ENCODE measurements around the gene LYST.

The LYST gene

DNA sequence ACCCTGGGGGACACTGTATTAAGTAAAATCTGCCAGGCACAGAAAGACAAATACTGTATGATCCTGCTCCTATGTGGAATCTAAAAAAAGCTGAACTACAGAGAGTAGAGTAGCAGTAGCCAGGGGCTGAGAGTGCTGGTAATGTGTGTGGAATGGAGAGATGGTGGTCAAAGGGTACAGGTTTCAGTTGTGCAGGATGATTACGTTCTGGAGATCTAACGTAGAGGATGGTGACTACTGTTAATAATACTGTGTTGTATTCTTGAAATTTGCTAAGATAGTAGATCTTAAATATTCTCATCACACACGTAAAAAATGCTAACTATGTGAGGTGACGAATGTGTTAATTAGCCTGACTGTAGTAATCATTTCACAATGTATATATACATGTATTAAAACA is 177.3 kb downstream of the LYST start:
- TF ChIP-seq SPI1 (IDR thresholded peaks at IDR 0.05; ENCODE audit: borderline replicate concordance, low read depth) (no peak), GABPA (IDR thresholded peaks at IDR 0.05; ENCODE audit: low read depth) (no peak), POLR2AphosphoS5 (IDR thresholded peaks at IDR 0.05; ENCODE audit: low read depth) (no peak)
- TF ChIP-seq, protein P1, sequence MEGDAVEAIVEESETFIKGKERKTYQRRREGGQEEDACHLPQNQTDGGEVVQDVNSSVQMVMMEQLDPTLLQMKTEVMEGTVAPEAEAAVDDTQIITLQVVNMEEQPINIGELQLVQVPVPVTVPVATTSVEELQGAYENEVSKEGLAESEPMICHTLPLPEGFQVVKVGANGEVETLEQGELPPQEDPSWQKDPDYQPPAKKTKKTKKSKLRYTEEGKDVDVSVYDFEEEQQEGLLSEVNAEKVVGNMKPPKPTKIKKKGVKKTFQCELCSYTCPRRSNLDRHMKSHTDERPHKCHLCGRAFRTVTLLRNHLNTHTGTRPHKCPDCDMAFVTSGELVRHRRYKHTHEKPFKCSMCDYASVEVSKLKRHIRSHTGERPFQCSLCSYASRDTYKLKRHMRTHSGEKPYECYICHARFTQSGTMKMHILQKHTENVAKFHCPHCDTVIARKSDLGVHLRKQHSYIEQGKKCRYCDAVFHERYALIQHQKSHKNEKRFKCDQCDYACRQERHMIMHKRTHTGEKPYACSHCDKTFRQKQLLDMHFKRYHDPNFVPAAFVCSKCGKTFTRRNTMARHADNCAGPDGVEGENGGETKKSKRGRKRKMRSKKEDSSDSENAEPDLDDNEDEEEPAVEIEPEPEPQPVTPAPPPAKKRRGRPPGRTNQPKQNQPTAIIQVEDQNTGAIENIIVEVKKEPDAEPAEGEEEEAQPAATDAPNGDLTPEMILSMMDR (IDR thresholded peaks at IDR 0.05; ENCODE audit: insufficient read depth, low read length): no peak
- TF ChIP-seq, protein P2, sequence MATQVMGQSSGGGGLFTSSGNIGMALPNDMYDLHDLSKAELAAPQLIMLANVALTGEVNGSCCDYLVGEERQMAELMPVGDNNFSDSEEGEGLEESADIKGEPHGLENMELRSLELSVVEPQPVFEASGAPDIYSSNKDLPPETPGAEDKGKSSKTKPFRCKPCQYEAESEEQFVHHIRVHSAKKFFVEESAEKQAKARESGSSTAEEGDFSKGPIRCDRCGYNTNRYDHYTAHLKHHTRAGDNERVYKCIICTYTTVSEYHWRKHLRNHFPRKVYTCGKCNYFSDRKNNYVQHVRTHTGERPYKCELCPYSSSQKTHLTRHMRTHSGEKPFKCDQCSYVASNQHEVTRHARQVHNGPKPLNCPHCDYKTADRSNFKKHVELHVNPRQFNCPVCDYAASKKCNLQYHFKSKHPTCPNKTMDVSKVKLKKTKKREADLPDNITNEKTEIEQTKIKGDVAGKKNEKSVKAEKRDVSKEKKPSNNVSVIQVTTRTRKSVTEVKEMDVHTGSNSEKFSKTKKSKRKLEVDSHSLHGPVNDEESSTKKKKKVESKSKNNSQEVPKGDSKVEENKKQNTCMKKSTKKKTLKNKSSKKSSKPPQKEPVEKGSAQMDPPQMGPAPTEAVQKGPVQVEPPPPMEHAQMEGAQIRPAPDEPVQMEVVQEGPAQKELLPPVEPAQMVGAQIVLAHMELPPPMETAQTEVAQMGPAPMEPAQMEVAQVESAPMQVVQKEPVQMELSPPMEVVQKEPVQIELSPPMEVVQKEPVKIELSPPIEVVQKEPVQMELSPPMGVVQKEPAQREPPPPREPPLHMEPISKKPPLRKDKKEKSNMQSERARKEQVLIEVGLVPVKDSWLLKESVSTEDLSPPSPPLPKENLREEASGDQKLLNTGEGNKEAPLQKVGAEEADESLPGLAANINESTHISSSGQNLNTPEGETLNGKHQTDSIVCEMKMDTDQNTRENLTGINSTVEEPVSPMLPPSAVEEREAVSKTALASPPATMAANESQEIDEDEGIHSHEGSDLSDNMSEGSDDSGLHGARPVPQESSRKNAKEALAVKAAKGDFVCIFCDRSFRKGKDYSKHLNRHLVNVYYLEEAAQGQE (IDR thresholded peaks at IDR 0.05; ENCODE audit: insufficient replicate concordance, low read depth): no peak
- no peak overlapping the region for H3K4me3 ChIP-seq (replicated peaks; ENCODE audit: insufficient read depth, low read length)
- H3K27ac ChIP-seq (replicated peaks): no peak overlapping the region
- DNase-seq (ENCODE audit: low read depth in 1 of 2, low spot score in 1 of 2): no peak
- H3K27me3 ChIP-seq (ENCODE audit: insufficient read depth, poor library complexity, severe bottlenecking): no peaks in the 10 kb centered on the region

DNA sequence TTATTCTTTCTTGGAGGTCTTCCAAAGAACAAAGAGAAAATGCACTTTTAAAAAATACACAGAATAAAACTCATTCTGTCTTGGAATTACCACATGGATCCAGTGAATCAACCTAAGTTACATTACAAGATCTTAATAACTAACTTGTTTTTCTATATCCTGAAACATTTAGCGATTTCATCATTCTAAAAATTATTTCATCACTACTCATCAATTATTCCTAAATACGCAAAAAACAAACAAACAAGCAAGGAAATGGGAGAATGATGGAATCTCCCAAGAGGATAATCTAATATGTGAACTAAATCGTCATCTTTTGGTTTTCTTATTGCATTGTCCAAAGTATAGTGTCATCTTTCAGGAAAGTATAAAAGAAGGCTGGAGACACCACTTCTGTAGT is 178.6 kb downstream of the LYST start:
- Histone ChIP-seq H3K4me3 (replicated peaks; ENCODE audit: insufficient read depth, low read length) (no peak overlapping the region), H3K27me3 (ENCODE audit: insufficient read depth, poor library complexity, severe bottlenecking) (no peaks in the 10 kb centered on the region), H3K27ac (replicated peaks) (no peak overlapping the region)
- TF ChIP-seq SPI1 (IDR thresholded peaks at IDR 0.05; ENCODE audit: borderline replicate concordance, low read depth) (no peak), POLR2AphosphoS5 (IDR thresholded peaks at IDR 0.05; ENCODE audit: low read depth) (no peak), GABPA (IDR thresholded peaks at IDR 0.05; ENCODE audit: low read depth) (no peak)
- TF ChIP-seq, protein P1 (IDR thresholded peaks at IDR 0.05; ENCODE audit: insufficient read depth, low read length): no peak
- TF ChIP-seq, protein P2 (IDR thresholded peaks at IDR 0.05; ENCODE audit: insufficient replicate concordance, low read depth): no peak
- DNase-seq (ENCODE audit: low read depth in 1 of 2, low spot score in 1 of 2): no peak

DNA sequence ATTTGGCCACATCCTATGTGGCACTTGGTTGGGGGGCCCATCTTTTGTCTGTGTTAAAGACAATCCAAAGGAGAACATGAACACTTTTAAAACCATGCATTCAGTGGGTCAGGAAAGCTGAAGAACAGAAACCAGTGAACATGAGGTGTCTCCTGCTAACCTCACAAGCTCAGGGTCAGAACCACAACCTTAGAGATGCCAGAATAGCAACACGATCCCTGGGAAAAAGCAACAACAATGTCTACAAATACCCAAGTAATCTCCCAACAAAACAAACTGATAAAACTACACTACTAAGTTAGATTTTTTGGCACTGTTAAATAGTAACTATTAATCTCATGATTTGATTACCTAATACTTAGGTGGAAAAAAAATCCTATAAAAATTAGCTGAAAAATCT is 183.1 kb downstream of the LYST start:
- Histone ChIP-seq H3K27ac (replicated peaks) (no peak overlapping the region), H3K27me3 (ENCODE audit: insufficient read depth, poor library complexity, severe bottlenecking) (no peaks in the 10 kb centered on the region), H3K4me3 (replicated peaks; ENCODE audit: insufficient read depth, low read length) (no peak overlapping the region)
- TF ChIP-seq POLR2AphosphoS5 (IDR thresholded peaks at IDR 0.05; ENCODE audit: low read depth): no peak
- TF ChIP-seq, protein P2 (IDR thresholded peaks at IDR 0.05; ENCODE audit: insufficient replicate concordance, low read depth): no peak
- TF ChIP-seq, protein P1 (IDR thresholded peaks at IDR 0.05; ENCODE audit: insufficient read depth, low read length): no peak
- no peak for TF ChIP-seq GABPA (IDR thresholded peaks at IDR 0.05; ENCODE audit: low read depth)
- no peak for DNase-seq (ENCODE audit: low read depth in 1 of 2, low spot score in 1 of 2)
